ENCODE results near the gene MS4A15.

Gene MS4A15, protein sequence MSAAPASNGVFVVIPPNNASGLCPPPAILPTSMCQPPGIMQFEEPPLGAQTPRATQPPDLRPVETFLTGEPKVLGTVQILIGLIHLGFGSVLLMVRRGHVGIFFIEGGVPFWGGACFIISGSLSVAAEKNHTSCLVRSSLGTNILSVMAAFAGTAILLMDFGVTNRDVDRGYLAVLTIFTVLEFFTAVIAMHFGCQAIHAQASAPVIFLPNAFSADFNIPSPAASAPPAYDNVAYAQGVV
- long read RNA-seq, result 0 reads

DNA sequence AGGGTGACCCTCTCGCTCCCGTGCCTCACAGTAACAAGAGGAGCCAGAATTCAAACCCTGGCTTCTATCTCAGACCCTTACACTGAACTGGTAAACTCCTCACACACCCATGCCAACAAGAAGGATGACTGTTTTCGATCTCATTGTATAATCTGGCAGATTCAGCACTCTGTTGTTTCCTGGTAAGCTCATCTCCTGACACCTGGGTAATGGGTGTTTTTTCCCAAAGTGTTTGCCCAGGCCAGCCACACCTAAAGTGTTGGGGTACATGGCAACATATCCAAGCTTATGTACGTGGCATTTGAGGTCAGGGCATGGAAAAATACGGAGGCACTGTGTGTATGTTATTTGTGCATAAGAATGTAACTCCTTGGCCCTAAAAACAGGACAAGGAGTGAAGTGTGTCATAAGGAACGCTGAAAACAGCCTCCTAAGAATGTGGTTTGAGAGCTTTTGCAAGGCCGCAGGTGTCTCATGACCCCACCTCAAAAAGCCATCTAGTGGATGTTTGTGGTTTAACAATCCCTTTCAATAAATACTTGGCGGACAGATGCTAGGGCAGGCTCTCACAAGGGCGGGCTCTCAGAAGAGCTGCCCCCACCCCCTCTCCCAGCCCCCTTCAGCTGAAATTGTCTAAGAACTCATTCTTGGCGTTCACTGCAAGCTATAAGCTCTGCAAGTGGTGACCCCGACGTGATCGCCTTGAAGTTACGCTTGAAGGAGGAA lies at the start of gene MS4A15:
Gene MS4A15, plus strand, starts transcription at position 561 of the 726 bp plus-strand sequence. CDS start 6,867 bp downstream, outside the sequence.
- no peak within 1 kb of the TSS for H3K4me3 ChIP-seq (replicated peaks; ENCODE audit: insufficient read depth, low read length)
- no peak within 1 kb of the TSS for H3K27ac ChIP-seq (replicated peaks)
- no peak for TF ChIP-seq GABPA (IDR thresholded peaks at IDR 0.05; ENCODE audit: low read depth)
- TF ChIP-seq, protein P1, sequence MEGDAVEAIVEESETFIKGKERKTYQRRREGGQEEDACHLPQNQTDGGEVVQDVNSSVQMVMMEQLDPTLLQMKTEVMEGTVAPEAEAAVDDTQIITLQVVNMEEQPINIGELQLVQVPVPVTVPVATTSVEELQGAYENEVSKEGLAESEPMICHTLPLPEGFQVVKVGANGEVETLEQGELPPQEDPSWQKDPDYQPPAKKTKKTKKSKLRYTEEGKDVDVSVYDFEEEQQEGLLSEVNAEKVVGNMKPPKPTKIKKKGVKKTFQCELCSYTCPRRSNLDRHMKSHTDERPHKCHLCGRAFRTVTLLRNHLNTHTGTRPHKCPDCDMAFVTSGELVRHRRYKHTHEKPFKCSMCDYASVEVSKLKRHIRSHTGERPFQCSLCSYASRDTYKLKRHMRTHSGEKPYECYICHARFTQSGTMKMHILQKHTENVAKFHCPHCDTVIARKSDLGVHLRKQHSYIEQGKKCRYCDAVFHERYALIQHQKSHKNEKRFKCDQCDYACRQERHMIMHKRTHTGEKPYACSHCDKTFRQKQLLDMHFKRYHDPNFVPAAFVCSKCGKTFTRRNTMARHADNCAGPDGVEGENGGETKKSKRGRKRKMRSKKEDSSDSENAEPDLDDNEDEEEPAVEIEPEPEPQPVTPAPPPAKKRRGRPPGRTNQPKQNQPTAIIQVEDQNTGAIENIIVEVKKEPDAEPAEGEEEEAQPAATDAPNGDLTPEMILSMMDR (IDR thresholded peaks at IDR 0.05; ENCODE audit: insufficient read depth, low read length), result peak; percentile 29
- peak in 1 of 2 experiments; percentile 31 for DNase-seq (ENCODE audit: low read depth in 1 of 2, low spot score in 1 of 2)
- H3K27me3 ChIP-seq (ENCODE audit: insufficient read depth, poor library complexity, severe bottlenecking), result no peaks in the 10 kb centered on the region

DNA sequence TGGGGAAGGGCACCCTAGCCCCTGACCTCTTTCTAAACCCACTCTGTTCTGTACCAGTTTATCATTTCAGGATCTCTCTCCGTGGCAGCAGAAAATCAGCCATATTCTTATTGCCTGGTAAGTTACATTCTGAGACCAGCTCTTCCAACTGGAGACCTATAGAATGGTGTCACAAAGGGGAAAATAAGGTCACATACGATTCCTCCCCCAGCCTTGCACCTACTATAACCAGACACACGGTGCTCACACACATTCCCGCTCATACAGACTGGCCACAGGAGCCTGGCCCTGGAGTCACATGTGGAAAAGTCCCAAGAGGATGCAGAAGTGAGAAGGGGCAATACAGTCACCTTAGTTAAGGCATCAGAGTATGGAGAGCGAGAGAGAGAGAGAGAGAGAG lies 49.7 kb upstream of the MS4A15 start:
- DNase-seq (ENCODE audit: low read depth in 1 of 2, low spot score in 1 of 2), result no peak
- no peak overlapping the region for H3K4me3 ChIP-seq (replicated peaks; ENCODE audit: insufficient read depth, low read length)
- H3K27me3 ChIP-seq (ENCODE audit: insufficient read depth, poor library complexity, severe bottlenecking), result no peaks in the 10 kb centered on the region
- H3K27ac ChIP-seq (replicated peaks), result no peak overlapping the region
- TF ChIP-seq, protein P2, sequence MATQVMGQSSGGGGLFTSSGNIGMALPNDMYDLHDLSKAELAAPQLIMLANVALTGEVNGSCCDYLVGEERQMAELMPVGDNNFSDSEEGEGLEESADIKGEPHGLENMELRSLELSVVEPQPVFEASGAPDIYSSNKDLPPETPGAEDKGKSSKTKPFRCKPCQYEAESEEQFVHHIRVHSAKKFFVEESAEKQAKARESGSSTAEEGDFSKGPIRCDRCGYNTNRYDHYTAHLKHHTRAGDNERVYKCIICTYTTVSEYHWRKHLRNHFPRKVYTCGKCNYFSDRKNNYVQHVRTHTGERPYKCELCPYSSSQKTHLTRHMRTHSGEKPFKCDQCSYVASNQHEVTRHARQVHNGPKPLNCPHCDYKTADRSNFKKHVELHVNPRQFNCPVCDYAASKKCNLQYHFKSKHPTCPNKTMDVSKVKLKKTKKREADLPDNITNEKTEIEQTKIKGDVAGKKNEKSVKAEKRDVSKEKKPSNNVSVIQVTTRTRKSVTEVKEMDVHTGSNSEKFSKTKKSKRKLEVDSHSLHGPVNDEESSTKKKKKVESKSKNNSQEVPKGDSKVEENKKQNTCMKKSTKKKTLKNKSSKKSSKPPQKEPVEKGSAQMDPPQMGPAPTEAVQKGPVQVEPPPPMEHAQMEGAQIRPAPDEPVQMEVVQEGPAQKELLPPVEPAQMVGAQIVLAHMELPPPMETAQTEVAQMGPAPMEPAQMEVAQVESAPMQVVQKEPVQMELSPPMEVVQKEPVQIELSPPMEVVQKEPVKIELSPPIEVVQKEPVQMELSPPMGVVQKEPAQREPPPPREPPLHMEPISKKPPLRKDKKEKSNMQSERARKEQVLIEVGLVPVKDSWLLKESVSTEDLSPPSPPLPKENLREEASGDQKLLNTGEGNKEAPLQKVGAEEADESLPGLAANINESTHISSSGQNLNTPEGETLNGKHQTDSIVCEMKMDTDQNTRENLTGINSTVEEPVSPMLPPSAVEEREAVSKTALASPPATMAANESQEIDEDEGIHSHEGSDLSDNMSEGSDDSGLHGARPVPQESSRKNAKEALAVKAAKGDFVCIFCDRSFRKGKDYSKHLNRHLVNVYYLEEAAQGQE (IDR thresholded peaks at IDR 0.05; ENCODE audit: insufficient replicate concordance, low read depth), result no peak
- TF ChIP-seq SPI1 (IDR thresholded peaks at IDR 0.05; ENCODE audit: borderline replicate concordance, low read depth) (no peak), POLR2AphosphoS5 (IDR thresholded peaks at IDR 0.05; ENCODE audit: low read depth) (no peak), GABPA (IDR thresholded peaks at IDR 0.05; ENCODE audit: low read depth) (no peak)
- TF ChIP-seq, protein P1 (IDR thresholded peaks at IDR 0.05; ENCODE audit: insufficient read depth, low read length), result no peak

DNA sequence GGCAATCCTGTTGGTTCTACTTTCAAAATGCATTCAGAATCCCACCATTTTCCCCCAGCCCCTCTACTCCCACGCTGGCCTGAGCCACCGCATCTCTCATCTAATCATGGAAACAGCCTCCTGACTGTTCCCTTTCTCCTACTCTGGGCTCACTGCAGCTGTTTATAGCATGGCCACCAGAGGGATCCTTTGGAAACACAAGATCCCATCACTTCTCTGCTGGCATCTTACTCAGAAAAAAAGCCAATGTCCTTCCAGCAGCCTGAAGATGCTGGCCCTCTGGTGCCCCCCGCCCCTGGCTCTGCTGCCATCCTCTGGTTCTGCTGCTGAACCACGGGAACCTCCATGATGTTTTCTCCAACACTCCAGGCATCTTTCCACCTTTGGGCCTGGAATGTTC lies 46.2 kb upstream of the MS4A15 start:
- no peak for DNase-seq (ENCODE audit: low read depth in 1 of 2, low spot score in 1 of 2)
- TF ChIP-seq POLR2AphosphoS5 (IDR thresholded peaks at IDR 0.05; ENCODE audit: low read depth) (no peak), SPI1 (IDR thresholded peaks at IDR 0.05; ENCODE audit: borderline replicate concordance, low read depth) (no peak), GABPA (IDR thresholded peaks at IDR 0.05; ENCODE audit: low read depth) (no peak)
- TF ChIP-seq, protein P2 (IDR thresholded peaks at IDR 0.05; ENCODE audit: insufficient replicate concordance, low read depth), result no peak
- TF ChIP-seq, protein P1 (IDR thresholded peaks at IDR 0.05; ENCODE audit: insufficient read depth, low read length), result no peak
- no peaks in the 10 kb centered on the region for H3K27me3 ChIP-seq (ENCODE audit: insufficient read depth, poor library complexity, severe bottlenecking)

More for the DNA sequence above, 46.2 kb upstream of the MS4A15 start:
- no peak overlapping the region for H3K4me3 ChIP-seq (replicated peaks; ENCODE audit: insufficient read depth, low read length)
- no peak overlapping the region for H3K27ac ChIP-seq (replicated peaks)
